Right ventricle myocardium superior (tissue), 1 donor: ENCODE measurements around the gene WASF2. TPM values are rescaled to one million over a fixed set of nuclear protein-coding genes. Genes with fewer than 3 reads are reported as not detected.
"Not testable (repeated sequence)": the region's sequence is repeated elsewhere in the genome, so short reads cannot be mapped to it uniquely, and the experiment has no call there.

ENCODE experiments used
- ATAC-seq: fragments of 200-7000 bp; cut with Tn5 transposase; one replicate; pipeline ENCODE4 v1.9.1; 2020; ENCODE audit warnings: mild to moderate bottlenecking; ENCODE audit not compliant: poor library complexity
- DNase-seq: peaks from one replicate; pipeline ENCODE4 v3.0.0-alpha.2; 2020
- intact Hi-C: fragments of 100-400 bp; cut with DNase I; formaldehyde crosslinking; loops from one replicate; pipeline ENCODE4 v1.11.2; 2022
- total RNA-seq: library from RNA; stranded (reverse); fragmentation: NEBNext Ultra II Directional; extraction: Animal tissue kit (Norgen Biotek cat#: 25700); gene quantifications from one replicate; pipeline ENCODE4 v1.2.1, GENCODE V29; 2021
- donor health status: DM: no; HTN: yes; CAD: no; lungs with severe emphysema.

The WASF2 gene
- total RNA-seq, 1 donor from 2014 or later = 49.3 TPM

DNA sequence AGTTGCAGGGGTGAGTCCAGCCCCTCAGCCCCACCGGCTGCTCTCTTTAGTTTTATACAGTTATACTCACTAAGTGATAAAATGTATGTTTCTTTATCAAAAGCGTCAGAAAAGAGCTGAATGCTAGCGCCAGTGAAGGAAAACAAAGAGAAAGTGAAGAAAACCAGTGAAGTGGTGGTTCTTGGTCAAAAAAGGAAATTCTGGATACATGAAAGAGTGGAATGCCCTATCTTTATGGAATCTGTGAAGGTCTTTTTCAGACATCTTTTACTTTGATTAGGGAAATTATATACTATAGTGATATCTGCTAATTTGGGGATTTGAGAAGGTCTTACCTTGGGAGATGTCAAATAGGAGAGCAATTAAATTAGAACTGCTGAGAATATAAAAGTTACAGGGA, 56.3 kb downstream of the WASF2 start:
- DNase-seq (no peak), ATAC-seq (no peak)
- intact Hi-C loops = loop anchor here (10.0 kb wide), 1 partner anchor 51 kb away; no protein-coding TSS in a partner anchor

GRCh38 chr1:27432725-27433124, 57.2 kb downstream of the WASF2 start:
- intact Hi-C loops = loop anchor here (10.0 kb wide), 1 partner anchor 52 kb away; no protein-coding TSS in a partner anchor
- ATAC-seq, DNase-seq: not testable (repeated sequence)

DNA sequence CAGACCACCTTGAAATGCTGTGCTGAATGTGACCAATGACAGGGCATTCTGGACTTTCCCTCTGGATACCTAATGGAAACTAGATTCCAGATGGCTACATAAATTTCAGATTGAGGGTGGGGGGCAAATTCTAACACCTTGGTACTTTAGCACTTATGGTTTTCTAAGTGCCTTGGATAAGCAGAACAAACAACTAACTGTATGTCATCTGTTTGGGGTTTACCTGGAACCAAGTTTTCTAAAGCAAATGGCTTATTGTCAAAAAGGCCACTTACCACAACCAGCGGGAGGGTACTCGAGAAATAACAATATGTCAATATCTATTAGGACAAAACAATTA, 58.4 kb downstream of the WASF2 start:
- ATAC-seq (no peak), DNase-seq (no peak)
- intact Hi-C loops = loop anchor here (10.0 kb wide), 1 partner anchor 53 kb away; no protein-coding TSS in a partner anchor

GRCh38 chr1:27430903-27431600, 58.9 kb downstream of the WASF2 start:
- no peak for DNase-seq
- intact Hi-C loops = loop anchor here (10.0 kb wide), 1 partner anchor 54 kb away; no protein-coding TSS in a partner anchor

GRCh38 chr1:27429029-27429425, 60.9 kb downstream of the WASF2 start:
- intact Hi-C loops = no loop called here
- ATAC-seq = peak; percentile 17
- no peak for DNase-seq

More at GRCh38 chr1:27430903-27431600, 58.9 kb downstream of the WASF2 start:
- peak; percentile 54 for ATAC-seq

GRCh38 chr1:27428316-27429028, 61.5 kb downstream of the WASF2 start:
- peak; percentile 68 for DNase-seq
- intact Hi-C loops = no loop called here
- ATAC-seq = peak; percentile 69

DNA sequence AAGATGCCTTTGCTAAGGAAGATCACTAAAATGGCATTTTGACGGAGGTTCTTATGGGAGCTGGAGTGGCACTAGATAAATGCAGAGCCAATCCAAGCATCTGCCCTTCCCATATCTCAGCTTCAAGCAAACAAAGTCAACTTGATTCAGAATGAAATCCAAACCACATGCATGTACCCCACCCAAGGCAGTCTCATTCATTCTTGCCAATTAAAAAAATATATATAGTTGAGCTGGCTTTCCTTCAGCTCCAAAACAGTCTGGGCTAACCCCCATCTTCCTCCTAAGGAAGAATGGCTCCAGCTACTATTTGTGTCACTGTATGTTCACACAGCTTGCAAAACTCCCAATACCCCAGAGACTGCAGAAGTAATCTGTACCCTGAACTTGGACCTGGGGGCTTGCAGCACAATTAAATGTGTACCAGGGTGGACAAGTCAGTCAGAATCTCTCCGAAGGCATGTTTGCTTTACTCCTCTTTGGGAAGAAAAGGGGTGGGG, 62.1 kb downstream of the WASF2 start:
- intact Hi-C loops = no loop called here
- DNase-seq (no peak), ATAC-seq (peak; percentile 1)

- intact Hi-C loops = no loop called here
- DNase-seq (no peak), ATAC-seq (no peak)
These were observed 62.6 kb downstream of the WASF2 start for GRCh38 chr1:27427329-27427728.

DNA sequence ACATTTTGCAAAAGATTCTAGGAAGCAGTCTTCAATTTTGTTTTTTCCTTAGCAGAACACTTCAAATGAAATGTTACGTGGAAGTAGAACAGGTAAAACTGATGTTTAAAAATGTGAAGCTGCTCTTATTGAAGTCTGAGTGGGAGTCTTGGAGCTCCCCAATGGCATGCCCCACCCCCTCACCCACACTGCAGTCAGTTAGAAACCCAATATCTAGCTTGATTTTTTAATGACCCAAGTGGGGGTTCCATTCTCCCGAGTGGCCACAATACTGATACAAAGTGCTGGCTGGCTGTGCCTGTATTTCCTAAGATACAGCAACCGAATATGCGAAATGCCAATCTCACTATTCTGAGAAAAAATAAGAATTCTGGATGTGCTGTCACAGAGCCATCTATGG, 66.3 kb downstream of the WASF2 start:
- intact Hi-C loops = no loop called here
- no peak for DNase-seq
- no peak for ATAC-seq

DNA sequence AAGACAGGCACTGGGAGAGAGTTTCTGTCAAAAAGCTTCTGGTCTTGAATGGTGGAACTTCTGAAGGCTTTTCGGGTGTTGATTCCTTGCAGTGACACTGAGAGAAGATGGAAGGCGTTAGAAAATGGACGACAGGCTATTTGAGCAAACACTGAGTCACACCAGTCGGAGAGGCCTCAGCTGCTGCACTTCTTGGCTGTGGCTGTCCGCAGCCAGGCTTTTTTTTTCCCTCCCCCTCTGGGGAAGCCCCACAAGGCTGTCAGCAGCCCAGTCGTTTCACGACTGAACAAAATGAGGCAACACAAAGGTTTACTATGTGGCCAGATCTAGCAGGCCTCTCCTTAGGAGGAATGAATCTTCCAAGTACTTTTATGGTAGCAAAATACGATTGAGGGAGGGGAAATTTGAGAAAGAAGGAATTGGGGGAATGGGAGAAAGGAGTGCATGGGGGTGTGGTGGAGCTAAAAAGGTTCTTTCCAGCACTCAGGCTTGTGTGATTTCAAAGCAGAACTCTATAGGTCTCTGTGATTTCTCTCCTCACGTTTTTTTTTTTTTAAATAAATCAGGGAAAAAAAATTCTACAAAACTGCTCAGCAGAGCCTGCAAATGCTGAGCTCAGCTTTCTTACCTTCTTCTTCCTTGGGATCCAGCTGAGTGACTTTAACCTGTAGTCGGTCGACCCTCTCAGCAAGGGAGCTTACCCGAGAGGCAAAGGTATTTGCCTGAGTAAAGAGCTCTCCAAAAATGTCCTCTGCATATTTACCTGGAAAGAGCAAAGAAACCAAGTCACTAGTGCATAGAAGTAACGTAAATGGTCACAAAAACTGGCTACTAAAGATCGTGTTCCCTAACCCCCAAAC, 71.4 kb downstream of the WASF2 start:
- ATAC-seq (peak; percentile 90), DNase-seq (peak; percentile 78)
- intact Hi-C loops = no loop called here

DNA sequence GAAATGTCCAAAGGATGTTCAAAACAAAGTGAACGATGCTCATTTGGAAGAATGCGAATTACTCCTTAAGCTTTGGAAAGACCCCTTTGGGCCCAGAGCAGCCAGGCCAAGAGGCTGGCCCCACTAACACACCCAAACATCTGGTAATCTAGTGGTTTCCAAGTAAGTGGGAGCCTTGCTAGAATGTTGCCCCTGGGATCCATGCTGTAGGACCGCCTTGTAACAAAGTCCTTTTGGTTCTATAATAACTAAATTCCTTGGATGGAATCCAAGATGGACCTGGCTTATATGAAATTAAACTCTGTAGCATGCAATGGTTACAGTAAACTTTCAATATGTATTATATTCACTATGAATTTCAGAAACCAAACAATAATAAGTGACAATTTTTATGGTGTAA, 72.3 kb downstream of the WASF2 start:
- DNase-seq (no peak), ATAC-seq (no peak)
- intact Hi-C loops = no loop called here

GRCh38 chr1:27416387-27417111, 73.4 kb downstream of the WASF2 start:
- DNase-seq = no peak
- intact Hi-C loops = no loop called here
- peak; percentile 16 for ATAC-seq

- ATAC-seq = no peak
- no peak for DNase-seq
- intact Hi-C loops = no loop called here
These were observed 75.9 kb downstream of the WASF2 start for GRCh38 chr1:27414091-27414490.

DNA sequence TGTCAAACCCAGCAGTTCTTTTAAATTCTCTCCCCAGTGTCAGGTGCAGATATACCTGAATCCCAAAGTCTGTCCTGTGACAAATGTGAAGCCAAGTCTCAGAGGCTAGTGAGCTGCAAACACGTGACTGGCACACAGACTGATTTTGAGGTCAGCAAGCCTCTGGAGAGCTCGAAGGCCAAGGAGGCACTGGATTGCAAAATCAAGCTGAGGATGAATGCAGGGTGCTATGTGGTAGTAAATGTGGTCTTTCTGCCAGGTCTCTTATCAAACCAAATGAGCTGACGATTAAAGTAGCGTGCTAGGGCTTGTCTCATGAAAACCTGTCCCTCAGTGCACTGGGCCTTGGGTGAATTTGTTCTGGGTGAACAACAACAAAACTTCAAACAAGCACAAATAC, 77.0 kb downstream of the WASF2 start:
- DNase-seq (peak; percentile 51), ATAC-seq (peak; percentile 77)
- intact Hi-C loops = no loop called here

GRCh38 chr1:27412502-27412901, 77.5 kb downstream of the WASF2 start:
- intact Hi-C loops = no loop called here
- no peak for ATAC-seq
- DNase-seq = no peak

GRCh38 chr1:27410709-27411108, 79.3 kb downstream of the WASF2 start:
- no peak for ATAC-seq
- no peak for DNase-seq
- intact Hi-C loops = no loop called here

DNA sequence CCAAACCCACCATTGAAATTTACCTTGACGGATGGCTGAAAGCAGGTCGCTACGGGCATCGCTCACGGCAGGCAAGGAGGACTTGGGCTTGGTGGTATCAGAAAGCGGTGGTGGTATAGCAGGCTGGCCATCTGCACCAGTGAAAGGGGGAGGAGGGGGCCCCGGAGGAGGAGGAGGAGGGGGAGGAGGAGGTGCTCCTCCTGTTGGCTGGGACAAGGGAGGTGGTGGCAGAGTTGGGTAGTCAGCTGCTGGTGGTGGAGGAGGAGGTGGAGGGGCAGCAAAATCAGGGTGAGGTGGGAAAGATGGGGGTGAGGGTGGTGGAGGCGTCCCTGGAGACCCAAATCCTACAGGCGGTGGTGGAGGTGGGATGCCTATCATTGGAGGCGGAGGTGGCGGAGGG, 80.3 kb downstream of the WASF2 start:
- intact Hi-C loops = loop anchor here (10.0 kb wide), 1 partner anchor 255 kb away; no protein-coding TSS in a partner anchor
- ATAC-seq (no peak), DNase-seq (no peak)

- intact Hi-C loops = loop anchor here (10.0 kb wide), 1 partner anchor 257 kb away; no protein-coding TSS in a partner anchor
- no peak for ATAC-seq
- DNase-seq = no peak
These were observed 81.8 kb downstream of the WASF2 start for GRCh38 chr1:27408151-27408550.
